ENCODE measurements around the gene GRIN1.

Gene GRIN1

DNA sequence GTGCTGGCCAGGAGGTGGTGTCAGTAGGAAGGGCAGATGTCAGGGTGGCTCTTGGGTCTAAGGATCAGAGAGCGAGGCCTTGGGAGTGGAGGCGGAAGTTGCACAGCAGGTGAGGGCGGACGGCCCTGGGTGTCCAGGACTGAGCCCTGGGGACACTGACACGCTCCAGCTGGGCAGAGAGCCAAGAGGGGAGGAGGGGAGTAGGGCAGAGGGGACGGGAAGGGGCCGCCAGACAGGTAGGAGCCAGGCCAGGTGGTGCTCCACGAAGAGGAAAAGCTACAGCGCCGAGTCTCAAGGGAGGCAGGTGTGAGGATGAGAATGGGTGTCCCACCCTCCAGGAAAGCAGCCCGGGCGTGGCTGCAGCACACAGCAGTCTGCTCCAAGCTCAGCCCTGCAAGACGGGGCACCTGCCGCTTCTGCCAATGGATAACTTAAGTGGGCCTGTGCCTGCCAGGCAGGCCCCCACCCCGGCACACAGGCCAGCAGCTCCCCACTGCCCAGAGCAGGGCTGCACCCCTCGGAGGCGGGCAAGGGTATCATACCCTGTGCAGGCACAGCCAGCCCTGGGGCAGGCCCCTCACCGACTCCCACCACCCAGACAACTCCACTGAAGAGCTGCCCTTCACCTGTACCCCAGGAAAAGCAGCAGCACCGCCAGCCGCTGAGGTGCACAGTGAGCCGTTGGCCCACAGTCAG is 56.7 kb downstream of the GRIN1 start:
- H3K36me3 ChIP-seq (ENCODE audit: control insufficient read depth in 1 of 2, insufficient read depth in 2 of 2, low read length in 2 of 2), result peaks cover 13 to 23% of the 10 kb centered on the region in 2 donors
- H3K27ac ChIP-seq (ENCODE audit: low read depth, low read length), result peak overlapping the region; percentile 36
- H3K4me3 ChIP-seq (ENCODE audit: low read depth in 1 of 2, low read length in 2 of 2), result peak overlapping the region; percentile 44 to 62
- peaks cover 27 to 51% of the 10 kb centered on the region in 2 donors for H3K4me1 ChIP-seq (ENCODE audit: control insufficient read depth in 1 of 2, insufficient read depth in 2 of 2, low read length in 2 of 2)
- no peaks in the 10 kb centered on the region for H3K27me3 ChIP-seq (ENCODE audit: control insufficient read depth in 1 of 2, insufficient read depth in 2 of 2, low read length in 2 of 2)
- peak overlapping the region; percentile 35 to 66 for H3K9ac ChIP-seq (ENCODE audit: low read depth in 1 of 2, low read length in 2 of 2)
- H3K9me3 ChIP-seq (ENCODE audit: control insufficient read depth in 1 of 2, low read length in 2 of 2), result no peaks in the 10 kb centered on the region

DNA sequence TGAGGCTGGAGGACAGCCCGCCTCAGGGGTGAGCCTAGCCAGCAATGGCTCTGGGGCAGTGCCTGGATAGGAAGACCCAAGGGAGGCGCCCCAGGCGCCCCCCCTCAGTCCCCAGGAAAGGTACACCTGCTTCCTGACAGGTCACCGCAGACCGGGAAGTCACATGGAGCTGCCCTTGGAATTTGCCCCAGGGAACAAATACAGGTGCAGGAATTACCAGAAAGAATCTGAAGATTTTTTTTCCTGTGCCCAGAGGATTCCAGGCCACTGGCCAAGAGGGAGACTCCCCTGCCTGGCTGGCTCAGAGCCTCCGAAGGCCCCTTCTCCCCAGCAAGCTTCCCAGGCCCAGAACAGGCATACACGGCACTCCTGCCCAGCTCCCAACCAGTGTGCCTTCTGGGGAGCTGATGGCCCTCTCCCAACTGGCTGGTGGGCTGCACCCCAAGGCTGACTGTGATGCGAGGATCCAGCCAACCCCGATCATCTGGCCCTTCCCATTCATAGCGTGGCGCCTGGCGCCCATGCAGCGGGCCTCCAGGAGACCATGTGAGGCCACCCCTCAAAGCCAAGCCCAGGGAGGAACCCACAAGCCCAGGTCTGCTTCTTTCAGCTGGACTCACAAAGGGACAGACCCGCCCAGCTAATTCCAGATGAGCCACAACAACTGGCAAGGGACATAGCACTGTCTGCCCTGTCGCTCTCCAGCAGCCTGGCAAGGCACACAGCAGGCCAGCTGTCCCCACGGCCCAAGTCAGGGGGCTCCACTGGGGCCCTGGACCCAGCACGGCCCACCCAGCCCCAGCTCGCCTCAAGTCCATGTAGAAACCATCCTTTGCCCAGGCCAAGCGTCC is 59.3 kb downstream of the GRIN1 start:
- H3K27me3 ChIP-seq (ENCODE audit: control insufficient read depth in 1 of 2, insufficient read depth in 2 of 2, low read length in 2 of 2), result no peaks in the 10 kb centered on the region
- peak overlapping the region; percentile 69 to 85 for H3K9ac ChIP-seq (ENCODE audit: low read depth in 1 of 2, low read length in 2 of 2)
- H3K27ac ChIP-seq (ENCODE audit: low read depth, low read length), result peak overlapping the region; percentile 83
- peaks cover 37 to 60% of the 10 kb centered on the region in 2 donors for H3K4me1 ChIP-seq (ENCODE audit: control insufficient read depth in 1 of 2, insufficient read depth in 2 of 2, low read length in 2 of 2)
- H3K9me3 ChIP-seq (ENCODE audit: control insufficient read depth in 1 of 2, low read length in 2 of 2), result no peaks in the 10 kb centered on the region
- H3K36me3 ChIP-seq (ENCODE audit: control insufficient read depth in 1 of 2, insufficient read depth in 2 of 2, low read length in 2 of 2), result no peaks in the 10 kb centered on the region
- peak overlapping the region; percentile 72 to 76 for H3K4me3 ChIP-seq (ENCODE audit: low read depth in 1 of 2, low read length in 2 of 2)

DNA sequence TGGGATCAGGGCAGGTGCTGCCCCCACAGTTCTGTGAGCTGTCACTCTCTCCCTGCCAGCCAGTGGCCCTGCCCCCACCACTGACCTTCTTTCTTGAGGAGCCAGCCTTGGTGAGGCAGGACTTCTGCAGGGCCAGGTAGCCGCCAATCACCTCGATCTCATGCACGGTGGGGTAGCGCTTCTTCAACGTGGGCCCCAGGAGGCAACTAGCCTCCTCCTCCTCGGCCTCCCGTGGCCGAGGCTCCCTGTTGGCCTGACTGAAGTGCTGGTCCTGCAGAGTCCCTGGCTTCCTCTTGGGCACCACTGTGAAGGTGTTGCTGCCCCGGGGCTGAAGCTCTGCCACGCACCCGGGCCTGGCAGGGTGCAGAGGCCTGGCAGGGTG is 59.9 kb downstream of the GRIN1 start:
- peak overlapping the region; percentile 72 to 76 for H3K4me3 ChIP-seq (ENCODE audit: low read depth in 1 of 2, low read length in 2 of 2)
- H3K4me1 ChIP-seq (ENCODE audit: control insufficient read depth in 1 of 2, insufficient read depth in 2 of 2, low read length in 2 of 2), result peaks cover 43 to 66% of the 10 kb centered on the region in 2 donors
- no peaks in the 10 kb centered on the region for H3K9me3 ChIP-seq (ENCODE audit: control insufficient read depth in 1 of 2, low read length in 2 of 2)
- H3K36me3 ChIP-seq (ENCODE audit: control insufficient read depth in 1 of 2, insufficient read depth in 2 of 2, low read length in 2 of 2), result no peaks in the 10 kb centered on the region
- H3K9ac ChIP-seq (ENCODE audit: low read depth in 1 of 2, low read length in 2 of 2), result peak overlapping the region; percentile 69 to 85
- peak overlapping the region; percentile 83 for H3K27ac ChIP-seq (ENCODE audit: low read depth, low read length)
- H3K27me3 ChIP-seq (ENCODE audit: control insufficient read depth in 1 of 2, insufficient read depth in 2 of 2, low read length in 2 of 2), result no peaks in the 10 kb centered on the region

DNA sequence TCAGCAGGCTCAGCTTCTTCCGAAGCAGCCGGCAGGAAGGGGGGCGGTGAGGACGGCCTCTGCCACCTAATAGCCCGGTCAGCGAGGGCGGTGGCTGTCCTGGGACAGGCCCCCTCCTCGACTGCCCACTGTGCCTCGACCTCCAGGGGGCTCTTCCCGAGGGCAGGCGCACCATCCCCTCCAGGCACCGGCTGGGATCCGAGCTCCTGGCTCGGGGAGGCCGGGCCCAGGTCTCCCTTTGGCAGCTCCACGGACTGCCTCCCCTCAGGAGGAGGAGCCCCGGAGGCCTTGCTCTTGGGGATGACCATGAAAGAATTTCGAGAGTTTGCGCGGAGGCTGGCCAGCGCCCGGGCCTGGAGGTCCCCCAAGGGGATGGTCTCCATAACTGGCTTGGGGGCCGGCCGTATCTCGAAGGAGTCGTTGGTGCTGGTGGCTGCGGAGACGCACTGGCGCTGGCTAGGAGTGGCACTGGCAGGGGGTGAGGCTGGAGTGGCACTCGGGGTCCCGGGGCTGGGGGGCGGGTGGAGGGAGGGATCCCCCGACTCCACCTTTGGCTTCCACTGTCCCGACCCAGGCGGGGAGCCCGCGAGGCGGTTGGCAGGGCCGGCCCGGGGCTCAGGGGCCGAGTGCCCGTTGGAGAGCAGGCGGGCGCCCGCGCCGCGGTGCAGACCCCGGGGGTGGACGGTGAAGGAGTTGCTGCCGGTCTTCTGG is 60.6 kb downstream of the GRIN1 start:
- Histone ChIP-seq H3K36me3 (ENCODE audit: control insufficient read depth in 1 of 2, insufficient read depth in 2 of 2, low read length in 2 of 2) (no peaks in the 10 kb centered on the region), H3K9me3 (ENCODE audit: control insufficient read depth in 1 of 2, low read length in 2 of 2) (no peaks in the 10 kb centered on the region), H3K4me1 (ENCODE audit: control insufficient read depth in 1 of 2, insufficient read depth in 2 of 2, low read length in 2 of 2) (peaks cover 49 to 70% of the 10 kb centered on the region in 2 donors), H3K27me3 (ENCODE audit: control insufficient read depth in 1 of 2, insufficient read depth in 2 of 2, low read length in 2 of 2) (no peaks in the 10 kb centered on the region), H3K9ac (ENCODE audit: low read depth in 1 of 2, low read length in 2 of 2) (peak overlapping the region; percentile 69 to 85), H3K27ac (ENCODE audit: low read depth, low read length) (peak overlapping the region; percentile 83), H3K4me3 (ENCODE audit: low read depth in 1 of 2, low read length in 2 of 2) (peak overlapping the region; percentile 72 to 76)

DNA sequence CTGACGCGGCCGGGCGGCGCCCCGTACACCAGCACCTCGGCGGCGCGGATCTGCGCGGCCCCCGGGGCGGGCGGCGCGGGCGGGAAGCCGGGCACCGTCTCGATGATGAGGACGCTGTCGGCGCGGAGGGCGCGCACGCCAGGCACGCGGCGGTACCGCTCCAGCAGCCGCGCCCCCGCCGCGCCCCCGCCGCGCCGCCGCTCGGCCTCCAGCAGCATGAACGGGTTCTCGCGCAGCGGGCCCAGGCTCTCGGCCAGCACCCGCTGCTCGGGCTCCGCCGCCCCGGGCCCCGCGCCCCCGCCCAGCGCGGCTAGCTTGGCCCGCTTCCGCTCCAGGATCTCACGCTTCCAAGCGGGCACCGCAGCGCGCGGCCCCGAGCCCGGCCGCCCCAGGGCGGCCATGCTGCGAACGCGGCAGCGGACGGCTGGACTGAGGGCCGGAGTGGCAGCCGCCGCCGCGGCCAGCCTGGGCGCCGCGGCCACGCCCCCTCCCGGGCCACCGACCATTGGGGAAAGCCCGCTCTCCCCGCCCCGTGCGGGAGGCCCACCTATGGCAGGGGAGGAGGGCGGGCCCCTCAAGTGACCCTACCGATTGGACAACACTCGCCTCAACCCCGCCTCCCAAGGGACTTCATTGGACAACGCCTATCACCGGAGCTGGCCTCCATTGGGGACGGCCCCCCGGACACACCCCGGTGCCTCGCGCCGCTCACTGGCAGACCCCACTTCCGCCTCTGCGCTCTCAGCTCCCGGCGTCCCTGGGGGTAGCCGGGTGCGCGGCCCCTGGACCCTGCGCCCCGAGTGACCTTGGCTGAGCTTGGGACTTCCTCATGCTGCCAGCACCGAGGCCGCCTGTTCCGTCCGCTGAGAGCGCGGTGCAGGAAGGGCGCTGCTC is 61.6 kb downstream of the GRIN1 start, which contains the start of gene TPRN:
Gene TPRN, minus strand, starts transcription at position 431 of the 894 bp plus-strand sequence. Its CDS starts 30 bp downstream, at position 401.
- no peaks in the 10 kb centered on the region for H3K9me3 ChIP-seq (ENCODE audit: control insufficient read depth in 1 of 2, low read length in 2 of 2)
- H3K27ac ChIP-seq (ENCODE audit: low read depth, low read length), result peak within 1 kb of the TSS; percentile 83
- H3K36me3 ChIP-seq (ENCODE audit: control insufficient read depth in 1 of 2, insufficient read depth in 2 of 2, low read length in 2 of 2), result no peaks in the 10 kb centered on the region
- peaks cover 43 to 64% of the 10 kb centered on the region in 2 donors for H3K4me1 ChIP-seq (ENCODE audit: control insufficient read depth in 1 of 2, insufficient read depth in 2 of 2, low read length in 2 of 2)
- peak within 1 kb of the TSS; percentile 69 to 88 for H3K9ac ChIP-seq (ENCODE audit: low read depth in 1 of 2, low read length in 2 of 2)
- H3K27me3 ChIP-seq (ENCODE audit: control insufficient read depth in 1 of 2, insufficient read depth in 2 of 2, low read length in 2 of 2), result no peaks in the 10 kb centered on the region
- H3K4me3 ChIP-seq (ENCODE audit: low read depth in 1 of 2, low read length in 2 of 2), result peak within 1 kb of the TSS; percentile 81

DNA sequence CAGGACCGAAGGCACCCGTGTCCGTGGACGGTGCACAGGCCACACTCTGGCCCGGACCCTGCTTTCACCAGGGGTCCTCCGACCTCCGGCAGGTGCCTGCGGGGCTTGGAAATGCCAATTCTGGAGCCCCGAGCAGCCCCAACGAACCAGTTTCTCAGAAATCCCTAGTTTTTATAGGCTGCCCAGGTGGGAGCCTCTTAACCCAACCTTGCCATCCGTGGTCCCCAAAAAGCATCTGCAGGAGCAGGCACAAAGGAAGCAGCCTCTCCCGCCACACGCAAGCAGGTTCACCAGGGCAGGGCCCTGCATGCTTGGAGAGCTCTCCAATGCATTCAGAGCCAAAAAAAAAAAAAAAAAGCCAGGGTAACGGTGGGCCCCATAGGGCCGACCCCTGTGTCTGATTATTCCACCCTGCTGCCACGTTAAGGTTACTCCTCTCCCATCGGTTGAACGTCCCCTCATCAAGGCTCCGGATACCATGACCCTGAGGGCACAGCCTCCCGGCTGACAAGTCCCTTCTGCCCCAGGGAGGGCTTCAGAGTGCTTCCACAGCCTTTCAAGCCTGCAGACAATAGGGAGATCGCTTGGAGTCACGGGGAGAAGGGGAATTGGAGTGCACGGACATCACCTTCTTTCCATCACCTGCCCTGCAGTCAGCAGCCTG is 62.4 kb downstream of the GRIN1 start:
- Histone ChIP-seq H3K4me1 (ENCODE audit: control insufficient read depth in 1 of 2, insufficient read depth in 2 of 2, low read length in 2 of 2) (peaks cover 42 to 63% of the 10 kb centered on the region in 2 donors), H3K4me3 (ENCODE audit: low read depth in 1 of 2, low read length in 2 of 2) (peak overlapping the region; percentile 81), H3K36me3 (ENCODE audit: control insufficient read depth in 1 of 2, insufficient read depth in 2 of 2, low read length in 2 of 2) (no peaks in the 10 kb centered on the region), H3K27me3 (ENCODE audit: control insufficient read depth in 1 of 2, insufficient read depth in 2 of 2, low read length in 2 of 2) (no peaks in the 10 kb centered on the region), H3K9me3 (ENCODE audit: control insufficient read depth in 1 of 2, low read length in 2 of 2) (no peaks in the 10 kb centered on the region), H3K27ac (ENCODE audit: low read depth, low read length) (peak overlapping the region; percentile 70), H3K9ac (ENCODE audit: low read depth in 1 of 2, low read length in 2 of 2) (peak overlapping the region; percentile 61 to 88)

DNA sequence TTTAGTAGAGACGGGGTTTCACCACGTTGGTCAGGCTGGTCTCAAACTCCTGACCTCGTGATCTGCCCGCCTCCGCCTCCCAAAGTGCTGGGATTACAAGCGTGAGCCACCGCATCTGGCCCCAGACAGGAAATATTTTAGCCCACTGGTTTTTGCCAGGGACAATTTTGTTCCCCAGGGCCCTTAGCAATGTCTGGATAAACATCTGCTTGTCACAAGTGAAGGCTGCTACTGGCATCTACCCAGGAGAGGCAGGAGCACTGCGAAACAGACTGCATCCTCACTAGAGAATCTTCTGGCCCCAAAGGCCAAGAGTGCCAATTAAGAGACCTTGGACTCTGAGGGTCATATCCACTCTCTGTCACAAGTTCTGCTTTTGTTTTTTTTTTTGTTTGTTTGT is 64.0 kb downstream of the GRIN1 start:
- H3K27ac ChIP-seq (ENCODE audit: low read depth, low read length), result no peak overlapping the region
- no peak overlapping the region for H3K4me3 ChIP-seq (ENCODE audit: low read depth in 1 of 2, low read length in 2 of 2)
- peaks cover 0 to 6% of the 10 kb centered on the region in 2 donors for H3K36me3 ChIP-seq (ENCODE audit: control insufficient read depth in 1 of 2, insufficient read depth in 2 of 2, low read length in 2 of 2)
- H3K27me3 ChIP-seq (ENCODE audit: control insufficient read depth in 1 of 2, insufficient read depth in 2 of 2, low read length in 2 of 2), result no peaks in the 10 kb centered on the region
- no peak overlapping the region for H3K9ac ChIP-seq (ENCODE audit: low read depth in 1 of 2, low read length in 2 of 2)
- no peaks in the 10 kb centered on the region for H3K9me3 ChIP-seq (ENCODE audit: control insufficient read depth in 1 of 2, low read length in 2 of 2)
- peaks cover 46 to 69% of the 10 kb centered on the region in 2 donors for H3K4me1 ChIP-seq (ENCODE audit: control insufficient read depth in 1 of 2, insufficient read depth in 2 of 2, low read length in 2 of 2)

DNA sequence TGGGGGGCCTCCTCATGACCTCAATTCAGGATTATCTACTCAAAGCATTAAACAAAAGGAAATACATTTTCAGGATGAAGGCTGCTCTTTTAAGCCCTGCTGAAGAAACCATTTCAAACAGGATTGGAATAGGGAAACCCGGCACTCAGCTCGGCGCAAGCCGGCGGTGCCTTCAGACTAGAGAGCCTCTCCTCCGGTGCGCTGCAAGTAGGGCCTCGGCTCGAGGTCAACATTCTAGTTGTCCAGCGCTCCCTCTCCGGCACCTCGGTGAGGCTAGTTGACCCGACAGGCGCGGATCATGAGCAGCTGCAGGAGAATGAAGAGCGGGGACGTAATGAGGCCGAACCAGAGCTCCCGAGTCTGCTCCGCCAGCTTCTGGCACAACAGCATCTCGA is 65.8 kb downstream of the GRIN1 start:
- Histone ChIP-seq H3K4me1 (ENCODE audit: control insufficient read depth in 1 of 2, insufficient read depth in 2 of 2, low read length in 2 of 2) (peaks cover 40 to 53% of the 10 kb centered on the region in 2 donors), H3K9me3 (ENCODE audit: control insufficient read depth in 1 of 2, low read length in 2 of 2) (no peaks in the 10 kb centered on the region), H3K27ac (ENCODE audit: low read depth, low read length) (no peak overlapping the region), H3K27me3 (ENCODE audit: control insufficient read depth in 1 of 2, insufficient read depth in 2 of 2, low read length in 2 of 2) (no peaks in the 10 kb centered on the region), H3K9ac (ENCODE audit: low read depth in 1 of 2, low read length in 2 of 2) (peak overlapping the region; percentile 83 to 95), H3K36me3 (ENCODE audit: control insufficient read depth in 1 of 2, insufficient read depth in 2 of 2, low read length in 2 of 2) (peaks cover 0 to 9% of the 10 kb centered on the region in 2 donors), H3K4me3 (ENCODE audit: low read depth in 1 of 2, low read length in 2 of 2) (peak overlapping the region; percentile 99)

Data from duodenal mucosa (tissue), 2 donors.